ENCODE results near the gene LINGO3. TPM values are rescaled to one million over a fixed set of nuclear protein-coding genes. Genes with fewer than 3 reads are reported as not detected.

The LINGO3 gene
- total and polyA plus RNA-seq, 3 donors from 2014 or later = 0.45 to 3.5 (median 2.1) TPM

GRCh38 chr19:2289714-2290435, 18.1 kb downstream of the LINGO3 start:
- Histone ChIP-seq H3K27ac (peak overlapping the region in 1 of 2 donors; percentile 39), H3K36me3 (ENCODE audit: low read depth, missing control alignments) (no peaks in the 10 kb centered on the region), H3K27me3 (no peaks in the 10 kb centered on the region), H3K9me3 (no peaks in the 10 kb centered on the region), H3K4me3 (peak overlapping the region; percentile 18 to 47), H3K4me1 (peaks cover 10% of the 10 kb centered on the region)
- intact Hi-C loops (cut with DNase I; ENCODE audit: low total_unique reads) = no loop called here
- 3 to 9% methylated on average over 14 to 32 of the region's 74 CpGs for whole genome bisulfite sequencing, 2 donors
- DNase-seq = no peak
- TF ChIP-seq CTCF (IDR thresholded peaks at IDR 0.05) = no peak
- TF ChIP-seq POLR2A (IDR thresholded peaks at IDR 0.05) = no peak

GRCh38 chr19:2288818-2289713, 18.9 kb downstream of the LINGO3 start:
- WGBS, 2 donors = 50 to 56% methylated on average over 18 to 27 of the region's 28 CpGs
- Histone ChIP-seq H3K9me3 (no peaks in the 10 kb centered on the region), H3K36me3 (ENCODE audit: low read depth, missing control alignments) (no peaks in the 10 kb centered on the region), H3K4me3 (peak overlapping the region in 1 of 2 donors; percentile 47), H3K27ac (no peak overlapping the region), H3K4me1 (peaks cover 5% of the 10 kb centered on the region), H3K27me3 (no peaks in the 10 kb centered on the region)
- DNase-seq = no peak
- intact Hi-C loops (cut with DNase I; ENCODE audit: low total_unique reads) = no loop called here
- TF ChIP-seq POLR2A (IDR thresholded peaks at IDR 0.05) (no peak), CTCF (IDR thresholded peaks at IDR 0.05) (no peak)

- Histone ChIP-seq H3K36me3 (ENCODE audit: low read depth, missing control alignments) (no peaks in the 10 kb centered on the region), H3K4me3 (no peak overlapping the region), H3K4me1 (peaks cover 5% of the 10 kb centered on the region), H3K9me3 (no peaks in the 10 kb centered on the region), H3K27me3 (no peaks in the 10 kb centered on the region), H3K27ac (no peak overlapping the region)
- WGBS, 2 donors = 87 to 98% methylated on average over 7 to 17 of the region's 17 CpGs
- TF ChIP-seq CTCF (IDR thresholded peaks at IDR 0.05) = no peak
- no peak for TF ChIP-seq POLR2A (IDR thresholded peaks at IDR 0.05)
- DNase-seq = no peak
- intact Hi-C loops (cut with DNase I; ENCODE audit: low total_unique reads) = no loop called here
These were observed 19.6 kb downstream of the LINGO3 start for GRCh38 chr19:2288338-2288817.

- H3K4me3 ChIP-seq = no peak overlapping the region
- 70 to 92% methylated on average over 5 to 13 of the region's 13 CpGs for WGBS, 2 donors
- H3K9me3 ChIP-seq = no peaks in the 10 kb centered on the region
- no peak overlapping the region for H3K27ac ChIP-seq
- intact Hi-C loops (cut with DNase I; ENCODE audit: low total_unique reads) = no loop called here
- H3K4me1 ChIP-seq = peaks cover 6% of the 10 kb centered on the region
- DNase-seq = no peak
- TF ChIP-seq POLR2A (IDR thresholded peaks at IDR 0.05) (no peak), CTCF (IDR thresholded peaks at IDR 0.05) (no peak)
- H3K27me3 ChIP-seq = no peaks in the 10 kb centered on the region
- H3K36me3 ChIP-seq (ENCODE audit: low read depth, missing control alignments) = no peaks in the 10 kb centered on the region
These were observed 20.2 kb downstream of the LINGO3 start for GRCh38 chr19:2287585-2288337.

Measured in testis (tissue), 3 donors.